Colon (tissue), 2 donors: ENCODE data around the gene SH3RF3.

Experiments
- FAIRE-seq: peaks from 2 replicates; lab custom pipeline; 2012; peaks lifted over from hg19 to GRCh38; lab: Jason Lieb, UNC
- donor health status: control.
- donor health status: control.

The SH3RF3 gene

DNA sequence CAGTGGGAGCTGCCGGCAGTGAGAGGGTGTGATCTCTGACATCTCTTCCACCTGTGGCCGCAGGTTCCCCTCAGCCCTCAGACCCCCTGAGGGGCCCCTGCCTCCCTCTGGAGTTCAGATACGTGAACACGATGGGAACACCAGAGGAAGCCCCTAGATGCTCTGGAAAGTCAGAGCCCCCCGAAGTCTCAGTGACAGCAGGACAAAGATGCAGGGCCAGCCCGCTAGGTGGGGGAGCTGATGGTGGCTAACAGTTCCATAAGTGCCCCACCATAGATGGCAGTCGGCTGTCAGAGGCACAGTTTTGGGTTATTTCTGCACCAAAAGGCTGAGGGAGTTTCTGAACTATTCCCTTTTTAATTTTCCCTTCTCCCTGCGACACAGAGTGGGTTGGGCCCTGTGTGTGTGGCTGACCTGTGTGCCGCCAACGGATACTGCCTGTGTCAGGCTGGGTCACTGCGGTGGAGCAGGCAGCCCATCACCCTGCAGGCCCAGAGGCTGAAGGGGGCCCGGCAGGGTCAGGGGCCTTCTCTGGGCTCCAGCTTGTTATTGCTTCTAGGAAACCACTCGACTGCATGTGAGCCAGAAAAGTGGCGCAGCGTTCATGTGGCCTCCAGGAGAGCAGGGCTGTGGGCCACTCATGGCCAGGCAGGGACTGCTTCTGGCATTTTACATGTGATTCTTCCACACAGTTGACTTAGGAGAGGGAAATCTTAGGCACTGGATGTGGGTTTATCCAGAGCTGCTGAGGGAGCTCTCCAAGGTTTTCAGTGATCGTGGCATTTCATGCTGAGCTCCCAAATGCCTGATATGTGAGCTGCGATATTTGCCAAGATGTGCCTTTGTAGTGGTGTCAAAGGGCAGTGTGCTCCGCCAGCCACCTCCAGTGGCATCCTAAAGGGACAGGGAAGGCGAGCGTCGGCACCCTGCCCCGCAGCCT, 225.1 kb downstream of the SH3RF3 start:
- FAIRE-seq: no peak

DNA sequence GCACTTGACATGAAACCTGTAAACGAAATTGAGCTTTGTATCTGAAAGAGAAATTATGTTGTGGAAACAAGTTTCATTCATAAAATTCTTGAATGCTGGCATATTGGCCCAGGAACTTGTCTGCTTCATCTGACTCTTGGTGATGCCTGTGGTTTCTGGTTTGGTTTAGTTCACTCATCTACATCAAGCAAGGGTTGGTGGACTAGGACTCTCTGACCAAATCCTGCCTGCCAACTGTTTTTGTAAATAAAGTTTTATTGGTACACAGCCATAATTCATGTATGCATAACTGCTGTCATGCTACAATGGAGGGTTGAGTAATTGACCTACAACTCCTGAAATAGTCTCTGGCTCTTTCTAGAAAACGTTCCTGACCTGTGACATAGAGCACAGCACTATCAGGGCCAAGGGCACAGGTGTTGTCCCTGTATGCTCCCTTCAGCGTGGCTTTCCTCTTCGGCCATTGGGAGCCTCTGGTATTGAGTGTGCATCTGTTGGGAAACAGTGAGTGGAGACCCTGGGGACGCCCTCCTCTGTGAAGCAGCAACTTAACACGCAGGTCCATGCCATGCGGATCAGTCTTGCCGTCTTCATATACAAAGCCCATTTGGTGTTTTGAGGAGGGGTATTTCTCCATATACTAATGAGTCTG, 226.3 kb downstream of the SH3RF3 start:
- FAIRE-seq: no peak

DNA sequence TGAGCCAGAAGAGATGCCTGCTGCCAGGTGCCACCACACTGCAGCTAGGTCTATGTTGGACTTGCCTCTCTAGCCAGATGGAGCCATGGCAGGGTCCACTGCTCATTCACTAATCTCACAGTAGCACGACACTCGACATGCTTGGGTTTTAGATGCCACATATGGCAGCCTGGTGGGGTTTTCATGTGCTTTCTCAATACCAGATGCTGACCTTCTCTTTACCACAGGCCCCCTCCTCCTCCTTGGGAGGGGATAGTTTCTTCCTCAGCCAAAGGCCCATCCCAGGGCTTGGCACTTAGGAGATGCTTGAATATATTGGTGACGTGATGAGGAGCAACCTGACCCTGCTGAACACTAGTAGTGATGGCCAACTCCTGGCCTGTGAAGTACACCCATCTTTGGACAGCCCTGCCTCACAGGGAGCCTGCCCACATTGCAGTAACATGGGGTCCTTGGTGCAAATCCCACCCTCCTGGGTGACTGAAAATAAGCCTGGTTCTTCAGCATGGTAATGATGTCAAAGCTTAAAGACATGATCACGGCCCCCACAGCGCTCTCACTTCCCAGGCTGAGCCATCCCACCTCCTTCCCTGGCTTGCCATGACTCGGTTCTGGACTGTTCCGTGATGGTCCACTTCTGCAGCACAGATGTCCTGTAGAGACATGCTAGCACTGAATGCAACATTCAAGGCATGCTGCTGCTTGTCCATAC, 227.5 kb downstream of the SH3RF3 start:
- no peak for FAIRE-seq

- FAIRE-seq: no peak
Observed at GRCh38 chr2:109364217-109364616, 235.2 kb downstream of the SH3RF3 start.

- no peak for FAIRE-seq
Observed at GRCh38 chr2:109365131-109365530, 236.1 kb downstream of the SH3RF3 start.

DNA sequence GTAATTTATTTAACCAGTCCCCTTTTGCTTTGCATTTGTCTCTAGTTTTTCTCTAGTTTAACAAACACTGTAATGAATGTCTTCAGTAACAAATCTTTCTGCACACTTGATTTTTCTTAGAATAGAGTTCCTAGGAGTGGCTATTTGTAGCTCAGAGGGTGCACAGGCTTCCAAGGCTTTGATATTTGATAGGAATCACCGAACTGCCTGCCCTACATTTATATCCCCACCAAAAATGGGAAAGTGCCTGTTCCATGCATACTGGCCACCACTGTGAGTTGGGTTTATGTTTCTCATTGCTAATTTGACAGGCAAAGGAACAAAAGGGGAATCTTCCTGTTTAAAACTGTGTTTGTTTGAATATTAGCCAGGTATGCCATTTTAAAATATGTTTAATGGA, 238.7 kb downstream of the SH3RF3 start:
- no peak for FAIRE-seq

- FAIRE-seq: no peak
Observed at GRCh38 chr2:109368798-109369197, 239.8 kb downstream of the SH3RF3 start.

DNA sequence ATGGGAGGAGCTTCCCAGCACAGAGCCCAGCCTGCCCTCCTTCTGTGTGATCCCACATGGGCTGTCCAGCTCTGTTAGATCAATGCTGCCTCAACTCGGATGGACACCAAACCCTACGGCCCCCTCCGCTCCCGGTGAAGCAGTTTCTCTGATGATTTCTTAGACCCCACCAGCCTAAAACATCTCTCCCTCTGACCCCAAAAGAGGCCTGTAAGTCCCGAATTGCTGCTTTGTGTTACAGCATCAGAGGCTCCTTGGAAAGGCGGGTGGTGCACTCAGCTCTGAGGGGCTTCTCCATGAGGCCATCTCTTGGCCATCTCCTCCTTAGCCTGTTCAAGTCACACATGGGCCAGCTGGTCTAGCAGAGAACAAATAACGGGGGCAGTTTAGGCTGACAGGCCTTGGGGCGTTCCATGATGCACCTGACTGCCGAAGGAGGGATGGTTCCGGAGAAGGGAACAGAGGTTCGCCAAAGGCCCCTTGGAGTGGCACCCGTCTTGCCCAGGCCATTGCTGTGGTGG, 240.7 kb downstream of the SH3RF3 start:
- no peak for FAIRE-seq

GRCh38 chr2:109370399-109371035, 241.5 kb downstream of the SH3RF3 start:
- no peak for FAIRE-seq

GRCh38 chr2:109371481-109372170, 242.6 kb downstream of the SH3RF3 start:
- FAIRE-seq: no peak

DNA sequence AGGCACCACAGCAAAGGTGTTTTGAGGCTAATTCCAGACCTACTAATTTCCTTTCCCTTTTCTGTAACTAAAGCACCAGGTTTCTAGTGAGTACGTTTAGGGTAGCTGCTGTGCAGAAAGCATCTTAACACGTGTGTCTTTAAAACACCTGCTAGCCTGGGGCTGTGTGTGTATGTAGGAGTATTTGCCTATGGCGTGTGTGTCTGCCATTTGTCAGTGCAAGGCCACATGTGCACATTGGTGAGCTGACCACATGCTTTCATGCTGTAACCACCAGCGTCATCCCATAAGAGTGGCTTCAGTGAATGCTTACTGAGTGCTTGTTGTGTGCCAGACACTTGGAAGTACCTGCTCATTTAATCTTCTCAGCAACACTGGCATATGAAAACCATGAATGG, 243.2 kb downstream of the SH3RF3 start:
- no peak for FAIRE-seq

DNA sequence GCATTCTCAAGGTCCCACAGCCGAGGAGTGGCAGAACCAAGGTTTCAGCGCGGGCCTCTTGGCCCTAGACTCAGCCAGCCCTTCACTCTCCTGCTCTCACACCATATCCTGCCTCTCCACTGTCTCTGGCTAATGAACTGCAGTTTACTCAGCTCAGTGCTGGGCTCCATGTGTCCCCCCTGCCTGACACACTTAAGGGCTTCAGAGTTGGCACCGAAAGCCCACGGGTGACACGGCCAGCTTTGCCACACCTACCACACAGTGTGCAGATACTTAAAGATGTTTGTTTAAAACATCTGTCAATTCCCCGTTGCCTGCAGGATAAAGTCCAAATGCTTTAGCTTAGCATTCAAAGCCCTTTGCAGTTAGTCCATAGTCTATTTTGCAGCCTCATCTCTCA, 243.6 kb downstream of the SH3RF3 start:
- FAIRE-seq: no peak

GRCh38 chr2:109373791-109374547, 245.0 kb downstream of the SH3RF3 start:
- no peak for FAIRE-seq

DNA sequence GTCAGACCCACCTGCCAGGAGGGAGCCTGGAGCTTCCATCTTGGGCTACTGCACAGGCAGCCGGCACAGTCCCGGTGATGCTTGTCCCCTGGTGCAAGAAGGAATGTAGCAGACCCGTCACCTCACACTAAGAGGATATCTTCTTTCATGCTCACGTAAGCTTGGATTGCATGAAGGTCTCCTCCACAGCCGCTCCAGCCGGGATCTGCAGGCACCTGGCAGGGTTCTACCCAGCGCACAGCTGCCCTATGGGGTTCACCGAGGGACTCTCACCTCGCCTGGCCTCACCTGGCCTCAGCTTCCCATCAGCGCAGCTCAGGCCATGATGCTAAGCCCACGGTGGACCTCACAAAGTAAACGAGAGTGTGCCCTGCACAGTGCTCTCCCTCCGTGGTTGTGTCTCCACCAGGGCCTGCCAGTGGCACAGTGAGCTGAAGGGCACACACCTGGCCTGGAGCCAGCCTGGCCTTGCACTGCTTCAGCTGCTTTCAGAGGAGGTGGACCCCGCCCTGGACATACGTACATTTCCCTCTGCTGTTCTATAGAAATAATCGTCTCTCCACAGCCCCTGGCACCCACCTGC, 245.6 kb downstream of the SH3RF3 start:
- no peak for FAIRE-seq

GRCh38 chr2:109375131-109375561, 246.1 kb downstream of the SH3RF3 start:
- FAIRE-seq: no peak

- FAIRE-seq: no peak
Observed at GRCh38 chr2:109375656-109376055, 246.7 kb downstream of the SH3RF3 start.

DNA sequence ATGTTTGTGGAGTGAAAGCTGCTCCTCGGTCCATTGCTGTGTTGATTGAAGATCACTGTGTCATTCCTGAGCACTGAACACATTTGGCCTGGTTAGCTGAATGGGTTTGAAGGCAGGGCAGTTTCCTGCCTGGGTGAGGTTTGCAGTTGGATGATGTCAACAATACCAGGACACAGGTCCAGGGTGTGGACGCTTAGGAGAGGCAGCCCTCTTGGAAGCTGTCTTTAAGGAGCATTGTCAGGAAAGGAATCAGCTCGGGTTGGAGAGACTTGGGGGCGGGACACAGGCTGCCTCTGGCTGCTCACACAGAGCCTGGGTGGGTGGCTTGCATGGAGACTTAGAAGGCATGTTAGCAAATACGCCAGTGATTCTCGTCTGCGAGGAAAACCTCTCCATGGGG, 247.1 kb downstream of the SH3RF3 start:
- FAIRE-seq: no peak

DNA sequence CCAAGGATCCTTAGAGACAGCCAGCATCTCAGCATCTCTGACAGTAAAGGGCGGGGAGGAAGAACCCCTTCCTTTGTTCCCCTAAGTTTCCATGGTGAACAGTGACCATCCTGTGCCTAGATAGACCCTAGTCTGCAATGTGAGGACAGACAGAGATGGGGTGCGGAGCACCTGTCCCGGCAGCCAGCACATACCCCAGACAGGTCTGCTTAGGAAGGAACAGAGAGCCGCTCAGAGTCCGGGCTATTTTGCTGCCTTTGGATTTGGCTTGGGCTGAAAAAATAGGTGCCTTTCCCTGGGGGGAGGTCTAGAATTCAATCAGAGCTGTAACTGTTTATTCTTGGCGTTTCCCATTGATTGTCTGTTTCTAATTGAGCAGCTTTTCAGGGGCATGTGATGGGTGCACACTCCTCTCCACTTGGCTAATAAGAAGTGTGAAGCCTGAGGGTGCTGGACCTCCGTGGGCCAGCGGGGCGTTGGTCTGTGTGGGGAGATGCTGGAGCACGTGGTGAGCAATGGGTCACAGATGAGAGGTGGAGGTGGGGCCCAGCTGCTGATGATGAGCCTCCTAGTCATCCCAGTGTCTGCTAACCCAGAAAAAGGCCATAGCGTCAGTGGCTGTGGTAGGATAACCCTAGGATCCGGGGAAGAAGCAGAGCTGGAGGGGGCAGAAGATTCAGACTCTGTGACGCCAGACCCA, 247.9 kb downstream of the SH3RF3 start:
- no peak for FAIRE-seq

- FAIRE-seq: no peak
Observed at GRCh38 chr2:109377976-109378375, 249.0 kb downstream of the SH3RF3 start.

GRCh38 chr2:109378682-109379081, 249.7 kb downstream of the SH3RF3 start:
- FAIRE-seq: no peak
